ENCODE measurements around the gene STX18. TPM values are rescaled to one million over a fixed set of nuclear protein-coding genes. Genes with fewer than 3 reads are reported as not detected.

Gene STX18
- total RNA-seq, 1 experiment from 2014 or later, result 36.5 TPM

- no peaks in the 10 kb centered on the region for H3K27me3 Mint-ChIP-seq (ENCODE audit: insufficient read depth, unreplicated experiment)
- no peaks in the 10 kb centered on the region for H3K9me3 Mint-ChIP-seq (ENCODE audit: unreplicated experiment)
- no peaks in the 10 kb centered on the region for H3K4me1 ChIP-seq
- no peak for TF ChIP-seq CTCF (IDR thresholded peaks at IDR 0.05; ENCODE audit: insufficient read depth in 1 of 2, low read depth in 1 of 2, low read length in 1 of 2, severe bottlenecking in 1 of 2, unreplicated experiment in 1 of 2)
- H3K36me3 Mint-ChIP-seq (ENCODE audit: insufficient read depth, unreplicated experiment), result peaks cover 8% of the 10 kb centered on the region
- no peak overlapping the region for H3K27ac Mint-ChIP-seq (ENCODE audit: unreplicated experiment)
- ChIA-PET CTCF (no interaction called here), POLR2A (no interaction called here)
- H3K4me3 Mint-ChIP-seq (ENCODE audit: unreplicated experiment), result no peak overlapping the region
- H3K4me1 Mint-ChIP-seq (ENCODE audit: low read depth, unreplicated experiment), result no peaks in the 10 kb centered on the region
- no peaks in the 10 kb centered on the region for H3K9me3 ChIP-seq
- intact Hi-C loops (cut with micrococcal nuclease; ENCODE audit: unreplicated experiment), result no loop called here
- no TSS peak for BruUV-seq (replicated peaks)
- DNase-seq, result no peak
- no peak overlapping the region for H3K4me3 ChIP-seq (ENCODE audit: low read depth, low read length)
- no peaks in the 10 kb centered on the region for H3K36me3 ChIP-seq (ENCODE audit: control insufficient read depth, insufficient read depth, low read length)
- no peaks in the 10 kb centered on the region for H3K27me3 ChIP-seq (replicated peaks; ENCODE audit: control insufficient read depth, insufficient read depth, low read length)
Observed at GRCh38 chr4:4585012-4585670, 43.3 kb upstream of the STX18 start.

GRCh38 chr4:4583606-4584005, 41.8 kb upstream of the STX18 start:
- H3K36me3 Mint-ChIP-seq (ENCODE audit: insufficient read depth, unreplicated experiment), result peaks cover 8% of the 10 kb centered on the region
- H3K36me3 ChIP-seq (ENCODE audit: control insufficient read depth, insufficient read depth, low read length), result no peaks in the 10 kb centered on the region
- H3K27me3 ChIP-seq (replicated peaks; ENCODE audit: control insufficient read depth, insufficient read depth, low read length), result no peaks in the 10 kb centered on the region
- H3K27ac Mint-ChIP-seq (ENCODE audit: unreplicated experiment), result no peak overlapping the region
- intact Hi-C loops (cut with micrococcal nuclease; ENCODE audit: unreplicated experiment), result no loop called here
- no peak for DNase-seq
- no peak for TF ChIP-seq CTCF (IDR thresholded peaks at IDR 0.05; ENCODE audit: insufficient read depth in 1 of 2, low read depth in 1 of 2, low read length in 1 of 2, severe bottlenecking in 1 of 2, unreplicated experiment in 1 of 2)
- H3K4me3 ChIP-seq (ENCODE audit: low read depth, low read length), result no peak overlapping the region
- H3K27me3 Mint-ChIP-seq (ENCODE audit: insufficient read depth, unreplicated experiment), result no peaks in the 10 kb centered on the region
- POLR2A ChIA-PET, result no interaction called here
- no TSS peak for BruUV-seq (replicated peaks)
- CTCF ChIA-PET, result no interaction called here
- no peaks in the 10 kb centered on the region for H3K4me1 Mint-ChIP-seq (ENCODE audit: low read depth, unreplicated experiment)
- no peaks in the 10 kb centered on the region for H3K4me1 ChIP-seq
- H3K9me3 ChIP-seq, result no peaks in the 10 kb centered on the region
- H3K9me3 Mint-ChIP-seq (ENCODE audit: unreplicated experiment), result no peaks in the 10 kb centered on the region
- no peak overlapping the region for H3K4me3 Mint-ChIP-seq (ENCODE audit: unreplicated experiment)

- Histone ChIP-seq H3K27me3 (replicated peaks; ENCODE audit: control insufficient read depth, insufficient read depth, low read length) (no peaks in the 10 kb centered on the region), H3K9me3 (no peaks in the 10 kb centered on the region), H3K4me1 (no peaks in the 10 kb centered on the region), H3K4me3 (ENCODE audit: low read depth, low read length) (no peak overlapping the region), H3K36me3 (ENCODE audit: control insufficient read depth, insufficient read depth, low read length) (no peaks in the 10 kb centered on the region)
- CTCF ChIA-PET, result interaction anchor here (0.6 kb wide), 1 partner anchor 39 kb away, joined by 3 read pairs; no protein-coding TSS in a partner anchor
- intact Hi-C loops (cut with micrococcal nuclease; ENCODE audit: unreplicated experiment), result no loop called here
- H3K4me3 Mint-ChIP-seq (ENCODE audit: unreplicated experiment), result no peak overlapping the region
- no peak overlapping the region for H3K27ac Mint-ChIP-seq (ENCODE audit: unreplicated experiment)
- DNase-seq, result no peak
- H3K27me3 Mint-ChIP-seq (ENCODE audit: insufficient read depth, unreplicated experiment), result no peaks in the 10 kb centered on the region
- peaks cover 8% of the 10 kb centered on the region for H3K36me3 Mint-ChIP-seq (ENCODE audit: insufficient read depth, unreplicated experiment)
- POLR2A ChIA-PET, result no interaction called here
- H3K9me3 Mint-ChIP-seq (ENCODE audit: unreplicated experiment), result no peaks in the 10 kb centered on the region
- no TSS peak for BruUV-seq (replicated peaks)
- H3K4me1 Mint-ChIP-seq (ENCODE audit: low read depth, unreplicated experiment), result no peaks in the 10 kb centered on the region
- no peak for TF ChIP-seq CTCF (IDR thresholded peaks at IDR 0.05; ENCODE audit: insufficient read depth in 1 of 2, low read depth in 1 of 2, low read length in 1 of 2, severe bottlenecking in 1 of 2, unreplicated experiment in 1 of 2)
Observed at GRCh38 chr4:4582653-4583052, 40.8 kb upstream of the STX18 start.
